Gastrocnemius medialis (tissue), 4 donors: ENCODE measurements around the gene RBM33. TPM values are rescaled to one million over a fixed set of nuclear protein-coding genes. Genes with fewer than 3 reads are reported as not detected.
A peak's percentile ranks its signal among the peaks of the same experiment; 100 is the strongest.

ENCODE experiments used
- ATAC-seq, 2 donors: fragments of 150-250 bp; one replicate each; pipeline ENCODE4 v1.9.1; 2016
- DNase-seq, 2 donors: peaks; one replicate each; pipeline ENCODE4 v3.0.0-alpha.2; 2019
- H3K27ac ChIP-seq, 4 donors: fragments of 200-600 bp; sonication (generic); 1 replicate in 1 of 4; 2 replicates in 3 of 4; pipeline ENCODE4 v1.5.1; 2016 to 2018; ENCODE audit warnings: mild to moderate bottlenecking in 2 of 4, moderate library complexity in 1 of 4
- H3K27me3 ChIP-seq, 3 donors: fragments of 200-600 bp; sonication (generic) in 2 of 3; 1 replicate in 1 of 3; 2 replicates in 2 of 3; pipeline versions ENCODE4 v1.5.1 to v1.6.0; 2016 to 2019; ENCODE audit warnings: mild to moderate bottlenecking in 1 of 3, moderate library complexity in 1 of 3
- H3K36me3 ChIP-seq, 2 donors: fragments of 200-600 bp; sonication (generic) in 1 of 2; one replicate each; pipeline ENCODE4 v1.5.1; 2017 to 2018
- H3K4me1 ChIP-seq, 2 donors: fragments of 200-600 bp; sonication (generic) in 1 of 2; one replicate each; pipeline ENCODE4 v1.5.1; 2016 to 2017; ENCODE audit warnings: mild to moderate bottlenecking in 2 of 2
- H3K4me3 ChIP-seq, 4 donors: fragments of 200-600 bp; sonication (generic) in 3 of 4; 1 replicate in 1 of 4; 2 replicates in 3 of 4; pipeline ENCODE4 v1.5.1; 2016 to 2019; ENCODE audit warnings: mild to moderate bottlenecking in 2 of 4
- H3K9me3 ChIP-seq, 3 donors: fragments of 200-600 bp; sonication (generic) in 2 of 3; 1 replicate in 1 of 3; 2 replicates in 2 of 3; pipeline ENCODE4 v1.5.1; 2016 to 2019
- POLR2A ChIP-seq, 2 donors: fragments of 450-650 bp; IDR thresholded peaks; one replicate each; pipeline ENCODE4 v1.6.1; 2017; ENCODE audit warnings: antibody characterized with exemption in 2 of 2, mild to moderate bottlenecking in 2 of 2, moderate library complexity in 2 of 2
- in situ Hi-C, 4 donors: fragments of 200-750 bp; cut with MboI; loops; one replicate each; pipeline versions ENCODE4 v1.15.0 to v1.8.0; 2017; ENCODE audit warnings: low sequenced_read_pairs in 4 of 4
- intact Hi-C: fragments of 100-400 bp; cut with DNase I; formaldehyde crosslinking; loops from one replicate; pipeline ENCODE4 v1.15.1; 2023; ENCODE audit warnings: low total_unique reads
- total RNA-seq, 4 donors: library from RNA; depleted of rRNA; stranded (reverse); fragments of >200 nt; gene quantifications; one replicate each; pipeline versions ENCODE4 v1.1.0 to v1.2.3, GENCODE V29; 2016
- TF ChIP-seq, protein P1 (sequence below), 5 experiments: fragments of 450-650 bp in 3 of 5; fragments of 200-600 bp in 2 of 5; sonication (generic) in 2 of 5; IDR thresholded peaks in 4 of 5; conservative IDR thresholded peaks in 1 of 5; 1 replicate in 4 of 5; 2 replicates in 1 of 5; pipeline ENCODE4 v1.5.1; 2016 to 2019; ENCODE audit warnings: antibody characterized with exemption in 5 of 5, mild to moderate bottlenecking in 3 of 5, moderate library complexity in 3 of 5

RBM33 gene
- total RNA-seq, 4 donors from 2014 or later, result 16.6 to 30.0 (median 28.1) TPM

DNA sequence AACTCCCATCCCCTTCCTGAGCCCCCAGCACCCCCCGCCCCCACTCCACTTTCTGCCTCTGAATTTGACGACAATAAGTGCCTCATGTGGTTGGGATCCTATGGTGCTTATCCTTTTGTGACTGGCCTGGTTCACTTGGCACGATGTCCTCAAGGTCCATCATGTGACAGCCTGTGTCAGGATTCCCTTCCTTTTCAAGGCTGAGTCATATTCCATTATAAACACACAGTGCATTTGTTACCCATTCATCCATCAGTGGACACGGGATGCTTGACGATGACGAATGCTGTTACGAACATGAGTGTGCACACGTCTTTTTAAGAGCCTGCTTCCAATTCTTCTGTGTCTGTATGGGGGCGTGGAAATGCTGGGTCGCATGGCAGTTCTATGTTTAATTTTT lies 141.1 kb downstream of the RBM33 start:
- peaks cover 5 to 11% (median 11%) of the 10 kb centered on the region in 3 donors for H3K27me3 ChIP-seq
- DNase-seq (no peak), ATAC-seq (no peak)
- H3K27ac ChIP-seq, result no peak overlapping the region
- no peak overlapping the region for H3K4me3 ChIP-seq
- H3K9me3 ChIP-seq, result no peaks in the 10 kb centered on the region
- H3K36me3 ChIP-seq, result peaks cover 0 to 26% of the 10 kb centered on the region in 2 donors
- H3K4me1 ChIP-seq, result no peaks in the 10 kb centered on the region
- intact Hi-C loops, result no loop called here
- in situ Hi-C loops, result no loop called here
- TF ChIP-seq, protein P1, sequence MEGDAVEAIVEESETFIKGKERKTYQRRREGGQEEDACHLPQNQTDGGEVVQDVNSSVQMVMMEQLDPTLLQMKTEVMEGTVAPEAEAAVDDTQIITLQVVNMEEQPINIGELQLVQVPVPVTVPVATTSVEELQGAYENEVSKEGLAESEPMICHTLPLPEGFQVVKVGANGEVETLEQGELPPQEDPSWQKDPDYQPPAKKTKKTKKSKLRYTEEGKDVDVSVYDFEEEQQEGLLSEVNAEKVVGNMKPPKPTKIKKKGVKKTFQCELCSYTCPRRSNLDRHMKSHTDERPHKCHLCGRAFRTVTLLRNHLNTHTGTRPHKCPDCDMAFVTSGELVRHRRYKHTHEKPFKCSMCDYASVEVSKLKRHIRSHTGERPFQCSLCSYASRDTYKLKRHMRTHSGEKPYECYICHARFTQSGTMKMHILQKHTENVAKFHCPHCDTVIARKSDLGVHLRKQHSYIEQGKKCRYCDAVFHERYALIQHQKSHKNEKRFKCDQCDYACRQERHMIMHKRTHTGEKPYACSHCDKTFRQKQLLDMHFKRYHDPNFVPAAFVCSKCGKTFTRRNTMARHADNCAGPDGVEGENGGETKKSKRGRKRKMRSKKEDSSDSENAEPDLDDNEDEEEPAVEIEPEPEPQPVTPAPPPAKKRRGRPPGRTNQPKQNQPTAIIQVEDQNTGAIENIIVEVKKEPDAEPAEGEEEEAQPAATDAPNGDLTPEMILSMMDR (IDR thresholded peaks at IDR 0.05 in 4 of 5, conservative IDR thresholded peaks at IDR 0.05 in 1 of 5), result no peak
- no peak for TF ChIP-seq POLR2A (IDR thresholded peaks at IDR 0.05)

DNA sequence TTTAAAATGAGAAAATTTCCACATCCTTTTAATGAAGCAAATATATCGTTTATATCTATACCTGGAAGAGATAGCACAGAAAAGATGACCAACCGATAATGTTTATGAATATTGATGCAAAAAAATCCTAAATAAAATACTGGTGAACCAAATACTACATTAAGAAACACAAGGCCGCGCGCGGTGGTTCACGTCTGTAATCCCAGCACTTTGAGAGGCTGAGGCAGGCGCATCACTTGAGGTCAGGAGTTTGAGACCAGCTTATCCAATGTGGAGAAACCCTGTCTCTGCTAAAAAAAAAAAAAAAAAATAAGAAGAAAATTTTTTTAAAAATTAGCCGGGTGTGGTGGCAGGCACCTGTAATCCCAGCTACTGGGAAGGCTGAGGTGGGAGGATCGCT lies 142.0 kb downstream of the RBM33 start:
- no peak overlapping the region for H3K27ac ChIP-seq
- no peaks in the 10 kb centered on the region for H3K4me1 ChIP-seq
- no peaks in the 10 kb centered on the region for H3K9me3 ChIP-seq
- H3K27me3 ChIP-seq, result peaks cover 5 to 11% (median 11%) of the 10 kb centered on the region in 3 donors
- intact Hi-C loops, result no loop called here
- H3K36me3 ChIP-seq, result peaks cover 0 to 17% of the 10 kb centered on the region in 2 donors
- no peak overlapping the region for H3K4me3 ChIP-seq
- no peak for DNase-seq
- no peak for ATAC-seq
- TF ChIP-seq, protein P1 (IDR thresholded peaks at IDR 0.05 in 4 of 5, conservative IDR thresholded peaks at IDR 0.05 in 1 of 5), result no peak
- TF ChIP-seq POLR2A (IDR thresholded peaks at IDR 0.05), result no peak
- in situ Hi-C loops, result no loop called here

DNA sequence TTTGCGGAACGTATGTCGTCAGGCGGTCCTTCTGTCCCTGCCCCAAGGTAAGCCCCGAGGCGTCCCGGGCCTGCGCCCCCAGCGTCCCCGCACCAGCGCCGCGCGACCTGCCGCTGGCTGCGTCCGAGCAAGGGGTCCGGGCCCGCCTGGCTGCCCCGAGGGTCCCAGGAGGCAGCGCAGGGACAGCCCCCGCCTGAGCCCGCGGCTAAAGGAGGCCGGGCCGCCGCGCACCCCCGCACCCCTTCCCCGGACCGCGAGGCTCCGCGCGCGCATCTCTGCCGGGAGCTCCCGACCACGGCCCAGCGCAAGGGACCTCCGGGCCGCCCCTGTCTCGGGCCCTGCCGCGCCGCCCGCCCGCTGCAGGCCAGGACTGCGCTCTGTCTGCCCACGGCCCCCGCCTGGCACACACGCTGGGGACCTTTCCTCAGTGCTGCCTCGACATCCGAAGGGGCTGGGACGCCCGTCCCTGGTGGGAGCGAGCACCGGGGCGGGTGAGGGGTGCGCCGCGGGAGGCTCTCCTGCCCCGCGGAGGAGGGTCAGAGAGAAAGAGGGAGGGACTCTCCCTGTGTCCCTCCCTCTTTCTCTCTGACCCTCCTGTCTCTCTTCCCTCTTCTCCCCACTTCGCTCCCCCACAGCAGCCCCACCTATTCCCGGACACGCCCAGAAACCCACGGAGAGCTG lies 142.8 kb downstream of the RBM33 start:
- ATAC-seq (peak in 1 of 2 donors; percentile 18), DNase-seq (no peak)
- no peak for TF ChIP-seq POLR2A (IDR thresholded peaks at IDR 0.05)
- TF ChIP-seq, protein P1 (IDR thresholded peaks at IDR 0.05 in 4 of 5, conservative IDR thresholded peaks at IDR 0.05 in 1 of 5), result no peak
- H3K4me1 ChIP-seq, result no peaks in the 10 kb centered on the region
- H3K4me3 ChIP-seq, result peak overlapping the region in 2 of 4 donors; percentile 18 to 27
- peaks cover 0 to 16% of the 10 kb centered on the region in 2 donors for H3K36me3 ChIP-seq
- no peak overlapping the region for H3K27ac ChIP-seq
- in situ Hi-C loops (no loop called here), intact Hi-C loops (no loop called here)
- H3K27me3 ChIP-seq, result peaks cover 5 to 11% (median 11%) of the 10 kb centered on the region in 3 donors
- H3K9me3 ChIP-seq, result no peaks in the 10 kb centered on the region

DNA sequence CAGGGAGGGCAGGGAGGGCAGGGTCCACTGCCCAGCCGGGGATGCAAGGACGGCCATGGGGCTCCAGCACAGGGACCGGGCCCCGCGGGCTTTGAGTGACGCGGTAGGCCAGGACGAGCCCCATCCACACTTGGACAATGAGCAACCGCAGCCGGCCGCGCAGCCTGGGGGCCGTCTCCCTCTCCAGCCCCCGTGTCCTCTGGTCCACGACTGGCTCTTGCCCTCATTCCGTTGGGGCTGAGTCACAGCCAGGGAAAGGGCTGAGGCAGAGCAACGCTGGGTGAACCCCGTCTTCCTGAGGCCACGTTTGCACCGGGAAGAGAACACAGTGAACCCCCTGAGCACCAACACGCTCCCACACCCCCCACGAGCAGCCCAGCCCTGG lies 144.1 kb downstream of the RBM33 start:
- peaks cover 0 to 5% of the 10 kb centered on the region in 2 donors for H3K36me3 ChIP-seq
- in situ Hi-C loops (no loop called here), intact Hi-C loops (no loop called here)
- DNase-seq, result no peak
- no peaks in the 10 kb centered on the region for H3K9me3 ChIP-seq
- no peak for ATAC-seq
- H3K27me3 ChIP-seq, result peaks cover 5 to 11% (median 11%) of the 10 kb centered on the region in 3 donors
- no peak for TF ChIP-seq POLR2A (IDR thresholded peaks at IDR 0.05)
- TF ChIP-seq, protein P1 (IDR thresholded peaks at IDR 0.05 in 4 of 5, conservative IDR thresholded peaks at IDR 0.05 in 1 of 5), result no peak
- no peaks in the 10 kb centered on the region for H3K4me1 ChIP-seq
- H3K4me3 ChIP-seq, result no peak overlapping the region
- H3K27ac ChIP-seq, result no peak overlapping the region
